Tibial artery (tissue), 4 donors: ENCODE results near the gene CDCP2.

Experiments used
- DNase-seq, 2 donors: peaks; one replicate each; pipeline ENCODE4 v3.0.0-alpha.2; 2019
- H3K27ac ChIP-seq, 2 donors: fragments of 200-600 bp; sonication (generic) in 1 of 2; 1 replicate in 1 of 2; 2 replicates in 1 of 2; pipeline ENCODE4 v1.5.1; 2018 to 2019; ENCODE audit warnings: mild to moderate bottlenecking in 1 of 2
- H3K27me3 ChIP-seq, 2 donors: fragments of 200-600 bp; sonication (generic) in 1 of 2; one replicate each; pipeline versions ENCODE4 v1.5.1 to v1.6.0; 2016 to 2019
- H3K36me3 ChIP-seq, 3 donors: fragments of 200-600 bp; sonication (generic) in 2 of 3; one replicate each; pipeline ENCODE4 v1.5.1; 2016 to 2019; ENCODE audit warnings: mild to moderate bottlenecking in 2 of 3
- H3K4me1 ChIP-seq, 4 donors: fragments of 200-600 bp; sonication (generic) in 2 of 4; 1 replicate in 3 of 4; 2 replicates in 1 of 4; pipeline ENCODE4 v1.5.1; 2016 to 2019
- H3K4me3 ChIP-seq, 2 donors: fragments of 200-600 bp; sonication (generic) in 1 of 2; 1 replicate in 1 of 2; 2 replicates in 1 of 2; pipeline ENCODE4 v1.5.1; 2018 to 2019; ENCODE audit warnings: mild to moderate bottlenecking in 2 of 2
- H3K9me3 ChIP-seq, 3 donors: fragments of 200-600 bp; sonication (generic) in 1 of 3; one replicate each; pipeline ENCODE4 v1.5.1; 2016 to 2019
- intact Hi-C: fragments of 100-400 bp; cut with DNase I; formaldehyde crosslinking; loops from one replicate; pipeline ENCODE4 v1.15.0; 2023; ENCODE audit warnings: low total_unique reads
- TF ChIP-seq, protein P1 (sequence below), 2 experiments: fragments of 200-600 bp in 1 of 2; fragments of 450-650 bp in 1 of 2; IDR thresholded peaks; one replicate each; pipeline ENCODE4 v1.5.1; 2017 to 2019; ENCODE audit warnings: antibody characterized with exemption in 2 of 2, mild to moderate bottlenecking in 1 of 2, moderate library complexity in 1 of 2

CDCP2 gene

DNA sequence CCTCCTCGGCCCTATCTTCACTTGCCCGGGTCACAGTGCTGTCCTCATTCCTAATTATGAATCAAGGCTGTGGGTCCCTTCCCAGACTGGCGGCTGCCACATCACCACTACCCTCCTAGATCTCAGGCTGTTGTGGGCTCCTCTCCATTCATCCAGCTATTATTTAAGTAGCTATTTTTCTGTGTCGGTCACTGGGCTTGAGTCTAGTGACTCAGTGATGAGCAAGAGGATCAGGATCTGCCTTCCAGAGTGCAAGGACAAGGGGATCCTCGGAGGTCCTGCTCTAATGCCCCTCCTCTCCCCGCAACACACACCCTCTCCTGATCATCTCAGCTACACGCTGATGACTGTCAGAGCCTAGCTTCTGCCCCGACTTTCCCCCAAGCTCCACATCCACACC lies 34.1 kb downstream of the CDCP2 start:
- Histone ChIP-seq H3K27me3 (peaks cover 0 to 6% of the 10 kb centered on the region in 2 donors), H3K36me3 (no peaks in the 10 kb centered on the region), H3K4me3 (no peak overlapping the region), H3K27ac (no peak overlapping the region), H3K9me3 (no peaks in the 10 kb centered on the region), H3K4me1 (peaks cover 0 to 13% (median 6%) of the 10 kb centered on the region in 4 donors)
- intact Hi-C loops, result no loop called here
- TF ChIP-seq, protein P1, sequence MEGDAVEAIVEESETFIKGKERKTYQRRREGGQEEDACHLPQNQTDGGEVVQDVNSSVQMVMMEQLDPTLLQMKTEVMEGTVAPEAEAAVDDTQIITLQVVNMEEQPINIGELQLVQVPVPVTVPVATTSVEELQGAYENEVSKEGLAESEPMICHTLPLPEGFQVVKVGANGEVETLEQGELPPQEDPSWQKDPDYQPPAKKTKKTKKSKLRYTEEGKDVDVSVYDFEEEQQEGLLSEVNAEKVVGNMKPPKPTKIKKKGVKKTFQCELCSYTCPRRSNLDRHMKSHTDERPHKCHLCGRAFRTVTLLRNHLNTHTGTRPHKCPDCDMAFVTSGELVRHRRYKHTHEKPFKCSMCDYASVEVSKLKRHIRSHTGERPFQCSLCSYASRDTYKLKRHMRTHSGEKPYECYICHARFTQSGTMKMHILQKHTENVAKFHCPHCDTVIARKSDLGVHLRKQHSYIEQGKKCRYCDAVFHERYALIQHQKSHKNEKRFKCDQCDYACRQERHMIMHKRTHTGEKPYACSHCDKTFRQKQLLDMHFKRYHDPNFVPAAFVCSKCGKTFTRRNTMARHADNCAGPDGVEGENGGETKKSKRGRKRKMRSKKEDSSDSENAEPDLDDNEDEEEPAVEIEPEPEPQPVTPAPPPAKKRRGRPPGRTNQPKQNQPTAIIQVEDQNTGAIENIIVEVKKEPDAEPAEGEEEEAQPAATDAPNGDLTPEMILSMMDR (IDR thresholded peaks at IDR 0.05), result no peak
- no peak for DNase-seq

DNA sequence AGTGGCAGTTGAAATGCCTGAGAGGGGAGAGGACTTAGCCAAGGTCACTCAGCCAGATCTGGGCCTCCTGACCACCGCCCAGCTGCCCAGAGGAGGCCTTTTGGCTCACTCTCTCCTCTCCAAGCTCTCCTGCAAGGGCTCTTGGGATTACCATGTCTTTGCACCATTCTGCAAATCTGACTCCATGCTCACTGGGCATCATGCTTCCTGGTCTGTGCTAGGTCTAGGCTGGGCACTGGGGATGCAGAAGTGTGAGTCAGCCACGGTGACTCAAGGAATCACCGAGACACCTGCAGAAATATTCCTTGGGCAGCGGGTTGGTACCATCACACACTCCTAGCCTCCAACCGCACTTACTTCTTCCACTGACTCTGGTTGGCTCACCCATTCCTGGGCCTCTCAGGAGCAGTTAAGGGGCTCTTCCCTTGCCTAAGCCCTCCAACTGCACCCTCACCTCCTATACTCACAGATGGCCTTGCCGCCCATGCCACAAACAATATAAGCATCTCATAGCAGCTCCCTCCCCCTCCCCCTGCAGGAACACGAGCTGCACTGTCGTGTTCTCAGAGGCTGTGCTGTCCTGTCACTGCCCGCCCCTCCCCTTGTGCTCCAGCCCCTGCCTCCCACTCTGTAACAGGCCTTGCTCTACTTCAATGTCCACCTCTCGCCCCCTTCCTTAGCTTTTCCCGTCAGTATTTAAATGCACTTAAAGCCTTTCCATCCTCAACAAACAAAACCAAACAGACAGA lies 34.8 kb downstream of the CDCP2 start:
- H3K9me3 ChIP-seq, result no peaks in the 10 kb centered on the region
- H3K27me3 ChIP-seq, result peaks cover 0 to 6% of the 10 kb centered on the region in 2 donors
- no peaks in the 10 kb centered on the region for H3K36me3 ChIP-seq
- H3K4me3 ChIP-seq, result no peak overlapping the region
- no peak overlapping the region for H3K27ac ChIP-seq
- no peak for DNase-seq
- H3K4me1 ChIP-seq, result peaks cover 0 to 13% (median 6%) of the 10 kb centered on the region in 4 donors
- TF ChIP-seq, protein P1 (IDR thresholded peaks at IDR 0.05), result no peak
- intact Hi-C loops, result no loop called here

GRCh38 chr1:54115520-54115919 lies 37.3 kb downstream of the CDCP2 start:
- no peaks in the 10 kb centered on the region for H3K9me3 ChIP-seq
- H3K27me3 ChIP-seq, result peaks cover 0 to 6% of the 10 kb centered on the region in 2 donors
- H3K27ac ChIP-seq, result no peak overlapping the region
- no peaks in the 10 kb centered on the region for H3K36me3 ChIP-seq
- H3K4me1 ChIP-seq, result no peaks in the 10 kb centered on the region
- intact Hi-C loops, result no loop called here
- no peak overlapping the region for H3K4me3 ChIP-seq
- DNase-seq, result no peak
- TF ChIP-seq, protein P1 (IDR thresholded peaks at IDR 0.05), result no peak

DNA sequence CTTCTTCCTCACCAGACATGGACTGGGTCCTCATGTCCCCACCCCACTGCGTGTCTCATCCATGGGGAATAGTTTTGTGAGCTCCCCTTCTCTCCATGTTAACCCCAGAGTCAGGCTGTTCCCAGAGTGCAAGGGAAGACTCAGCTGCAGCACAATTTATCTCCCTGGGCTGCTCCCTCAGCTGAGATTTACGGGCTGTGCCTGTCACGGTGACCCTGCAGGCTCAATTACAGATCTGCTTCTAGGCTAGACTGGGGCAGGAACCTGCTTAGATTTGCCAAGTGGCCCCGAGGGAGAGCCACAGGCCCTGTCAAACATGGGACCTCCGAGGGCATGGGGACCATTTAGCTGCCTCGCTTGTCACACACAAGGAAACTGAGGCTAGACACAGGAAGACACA lies 37.8 kb downstream of the CDCP2 start:
- no peak overlapping the region for H3K4me3 ChIP-seq
- intact Hi-C loops, result no loop called here
- H3K27me3 ChIP-seq, result peaks cover 0 to 6% of the 10 kb centered on the region in 2 donors
- H3K4me1 ChIP-seq, result no peaks in the 10 kb centered on the region
- TF ChIP-seq, protein P1 (IDR thresholded peaks at IDR 0.05), result no peak
- DNase-seq, result no peak
- H3K36me3 ChIP-seq, result no peaks in the 10 kb centered on the region
- no peaks in the 10 kb centered on the region for H3K9me3 ChIP-seq
- H3K27ac ChIP-seq, result no peak overlapping the region

DNA sequence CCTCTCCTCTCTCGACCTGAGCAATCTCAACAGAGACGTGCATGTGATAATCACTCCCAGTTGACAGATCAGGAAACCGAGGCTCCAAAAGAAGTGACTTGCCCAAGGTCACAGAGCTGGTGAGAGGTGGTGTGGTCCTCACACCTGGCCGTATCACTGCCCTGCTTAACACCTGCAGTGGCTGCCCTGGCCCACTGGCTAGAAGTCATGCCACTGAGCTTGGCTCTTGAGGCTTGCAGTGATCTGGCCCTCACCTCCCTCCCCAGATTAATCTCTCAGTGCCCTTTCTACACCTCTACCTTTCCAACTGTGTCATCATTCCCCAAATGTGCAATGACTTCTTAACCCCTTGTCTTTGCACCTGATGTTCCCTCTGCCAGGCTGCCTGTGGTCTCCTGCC lies 38.8 kb downstream of the CDCP2 start:
- no peak overlapping the region for H3K27ac ChIP-seq
- TF ChIP-seq, protein P1 (IDR thresholded peaks at IDR 0.05), result no peak
- peaks cover 0 to 6% of the 10 kb centered on the region in 2 donors for H3K27me3 ChIP-seq
- no peak overlapping the region for H3K4me3 ChIP-seq
- no peaks in the 10 kb centered on the region for H3K36me3 ChIP-seq
- intact Hi-C loops, result no loop called here
- no peak for DNase-seq
- H3K4me1 ChIP-seq, result no peaks in the 10 kb centered on the region
- H3K9me3 ChIP-seq, result no peaks in the 10 kb centered on the region
